ENCODE data around the gene TYK2. TPM values are rescaled to one million over a fixed set of nuclear protein-coding genes. Genes with fewer than 3 reads are reported as not detected.
"Not testable (repeated sequence)": the region's sequence is repeated elsewhere in the genome, so short reads cannot be mapped to it uniquely, and the experiment has no call there.

Gene TYK2
- total and polyA plus RNA-seq, 8 donors, result 120 to 185 (median 151) TPM

GRCh38 chr19:10402441-10403038, 22.2 kb upstream of the TYK2 start:
- TF ChIP-seq CTCF (IDR thresholded peaks at IDR 0.05), result no peak
- DNase-seq, result peak in 1 of 4 donors; percentile 61
- no peak for ATAC-seq
- Histone ChIP-seq H3K36me3 (peaks cover 0 to 23% of the 10 kb centered on the region in 2 donors), H3K4me1 (peaks cover 24 to 91% of the 10 kb centered on the region in 2 donors), H3K27me3 (peaks cover 5 to 31% of the 10 kb centered on the region in 2 donors), H3K9me3 (no peaks in the 10 kb centered on the region), H3K27ac (peak overlapping the region; percentile 56 to 80), H3K4me3 (peak overlapping the region; percentile 91 to 96)
- intact Hi-C loops (cut with DNase I), result no loop called here

- Histone ChIP-seq H3K36me3 (peaks cover 0 to 44% of the 10 kb centered on the region in 2 donors), H3K27me3 (peaks cover 0 to 8% of the 10 kb centered on the region in 2 donors), H3K27ac (peak overlapping the region in 1 of 2 donors; percentile 55), H3K4me1 (peaks cover 22 to 66% of the 10 kb centered on the region in 2 donors), H3K4me3 (no peak overlapping the region), H3K9me3 (no peaks in the 10 kb centered on the region)
- no peak for TF ChIP-seq CTCF (IDR thresholded peaks at IDR 0.05)
- DNase-seq (no peak), ATAC-seq (no peak)
- intact Hi-C loops (cut with DNase I), result no loop called here
Measured at GRCh38 chr19:10399878-10400277, 19.5 kb upstream of the TYK2 start.

DNA sequence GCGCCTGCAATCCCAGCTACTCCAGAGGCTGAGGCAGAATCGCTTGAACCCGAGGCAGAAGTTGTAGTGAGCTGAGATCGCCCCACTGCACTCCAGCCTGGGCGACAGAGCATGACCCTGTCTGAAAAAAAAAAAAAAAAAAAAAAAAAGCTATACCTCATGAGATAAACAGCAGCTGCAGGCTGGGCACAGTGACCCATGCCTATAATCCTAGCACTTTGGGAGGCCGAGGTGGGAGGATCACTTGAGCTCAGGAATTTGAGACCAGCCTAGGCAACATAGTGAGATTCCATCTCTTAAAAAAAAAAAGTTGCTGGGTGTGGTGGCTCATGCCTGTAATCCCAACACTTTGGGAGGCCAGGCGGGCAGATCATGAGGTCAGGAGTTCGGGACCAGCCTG, 19.0 kb upstream of the TYK2 start:
- ATAC-seq; intact Hi-C loops (cut with DNase I); H3K27ac ChIP-seq; H3K9me3 ChIP-seq; DNase-seq; H3K27me3 ChIP-seq; H3K4me3 ChIP-seq: not testable (repeated sequence)
- Histone ChIP-seq H3K4me1 (peaks cover 17 to 60% of the 10 kb centered on the region in 2 donors), H3K36me3 (peaks cover 0 to 49% of the 10 kb centered on the region in 2 donors)

- Histone ChIP-seq H3K4me1 (peaks cover 15 to 55% of the 10 kb centered on the region in 2 donors), H3K9me3 (no peaks in the 10 kb centered on the region), H3K4me3 (no peak overlapping the region), H3K27ac (no peak overlapping the region), H3K27me3 (no peaks in the 10 kb centered on the region), H3K36me3 (peaks cover 0 to 54% of the 10 kb centered on the region in 2 donors)
- no peak for TF ChIP-seq CTCF (IDR thresholded peaks at IDR 0.05)
- ATAC-seq, result no peak
- intact Hi-C loops (cut with DNase I), result no loop called here
- DNase-seq, result no peak
Measured at GRCh38 chr19:10398819-10399218, 18.4 kb upstream of the TYK2 start.

- H3K27ac ChIP-seq, result no peak overlapping the region
- no peak for ATAC-seq
- H3K4me1 ChIP-seq, result peaks cover 0 to 30% of the 10 kb centered on the region in 2 donors
- no peak for TF ChIP-seq CTCF (IDR thresholded peaks at IDR 0.05)
- DNase-seq, result no peak
- no peaks in the 10 kb centered on the region for H3K9me3 ChIP-seq
- peaks cover 0 to 83% of the 10 kb centered on the region in 2 donors for H3K36me3 ChIP-seq
- intact Hi-C loops (cut with DNase I), result no loop called here
- H3K4me3 ChIP-seq, result no peak overlapping the region
- H3K27me3 ChIP-seq, result no peaks in the 10 kb centered on the region
Measured at GRCh38 chr19:10395917-10396316, 15.5 kb upstream of the TYK2 start.

- Histone ChIP-seq H3K27me3 (no peaks in the 10 kb centered on the region), H3K36me3 (peaks cover 0 to 88% of the 10 kb centered on the region in 2 donors), H3K4me1 (peaks cover 0 to 28% of the 10 kb centered on the region in 2 donors), H3K4me3 (no peak overlapping the region), H3K27ac (no peak overlapping the region), H3K9me3 (no peaks in the 10 kb centered on the region)
- intact Hi-C loops (cut with DNase I), result no loop called here
- ATAC-seq (no peak), DNase-seq (no peak)
- no peak for TF ChIP-seq CTCF (IDR thresholded peaks at IDR 0.05)
Measured at GRCh38 chr19:10395436-10395835, 15.1 kb upstream of the TYK2 start.
